Pancreas (tissue), 10 donors: ENCODE results near the gene C1orf167. TPM values are rescaled to one million over a fixed set of nuclear protein-coding genes. Genes with fewer than 3 reads are reported as not detected.
A peak's percentile ranks its signal among the peaks of the same experiment; 100 is the strongest.

ENCODE experiments used
- ATAC-seq, 4 donors: fragments of 200-7000 bp; cut with Tn5 transposase; one replicate each; pipeline versions ENCODE4 v1.8.0 to v1.9.1; 2020; ENCODE audit warnings: mild to moderate bottlenecking in 4 of 4, moderate library complexity in 4 of 4
- DNase-seq, 6 donors: peaks; one replicate each; pipeline ENCODE4 v3.0.0-alpha.2; 2020
- FAIRE-seq: peaks from 2 replicates; lab custom pipeline; 2012; peaks lifted over from hg19 to GRCh38; lab: Jason Lieb, UNC
- H3K27ac ChIP-seq, 4 donors: fragments of 200-600 bp; sonication (generic); 1 replicate in 3 of 4; 2 replicates in 1 of 4; pipeline versions ENCODE4 v1.5.0 to v1.8.0; 2020
- H3K27me3 ChIP-seq, 4 donors: fragments of 200-600 bp; one replicate each; pipeline ENCODE4 v1.8.0; 2021
- H3K36me3 ChIP-seq, 3 donors: fragments of 200-600 bp; sonication (generic) in 1 of 3; one replicate each; pipeline versions ENCODE4 v1.5.0 to v1.8.0; 2020 to 2021
- H3K4me1 ChIP-seq, 3 donors: fragments of 200-600 bp; one replicate each; pipeline ENCODE4 v1.8.0; 2021
- H3K4me3 ChIP-seq, 4 donors: fragments of 200-600 bp; sonication (generic) in 2 of 4; one replicate each; pipeline versions ENCODE4 v1.5.0 to v1.8.0; 2020 to 2021
- H3K9me3 ChIP-seq, 4 donors: fragments of 200-600 bp; one replicate each; pipeline ENCODE4 v1.8.0; 2021
- CTCF ChIP-seq, 4 donors: fragments of 200-600 bp; sonication (generic) in 3 of 4; IDR thresholded peaks; one replicate each; pipeline versions ENCODE4 v1.5.0 to v1.8.0; 2021; ENCODE audit warnings: antibody characterized with exemption in 4 of 4
- WGBS, 2 donors: extraction: QIAGEN DNeasy Blood & Tissue Kit; methylation state at CpG; one replicate each; pipeline ENCODE4 v1.1.7; 2013; 5-methylcytosine and 5-hydroxymethylcytosine counted together
- intact Hi-C, 3 donors: fragments of 100-400 bp; cut with DNase I; formaldehyde crosslinking; loops; one replicate each; pipeline versions ENCODE4 v1.11.1 to v1.14.2; 2022
- polyA plus RNA-seq, 2 donors: library from polyadenylated mRNA; stranded (reverse); fragments of 200-250 nt; gene quantifications; one replicate each; pipeline ENCODE4 v1.2.3, GENCODE V29; 2013
- total RNA-seq, 6 donors: library from RNA; stranded (reverse); fragmentation: NEBNext Ultra II Directional in 4 of 6; extraction: Animal tissue kit (Norgen Biotek cat#: 25700) in 4 of 6; gene quantifications; one replicate each; pipeline versions ENCODE4 v1.2.1 to v1.2.4, GENCODE V29; 2021 to 2023
- donor health status: healthy with polysubstance abuse.
- donor health status: DM: no; HTN: no; CAD: no; lungs with moderate emphysema.
- donor health status: DM: no; HTN: no; CAD: no.
- donor health status: control.
- donor health status: control.
- donor health status: Bipolar disorder and iron deficiency.
- donor health status: DM: yes; HTN: yes; CAD: no.
- donor health status: DM: no; HTN: no; CAD: no.
- donor health status: DM: no; HTN: no; CAD: no.
- donor health status: DM: yes; HTN: yes; CAD: no.

The C1orf167 gene
- total and polyA plus RNA-seq, 8 donors = 0.37 to 1.4 (median 0.85) TPM; not detected in 5

GRCh38 chr1:11768821-11769220 lies 6.8 kb downstream of the C1orf167 start:
- no peak for DNase-seq
- H3K36me3 ChIP-seq = no peaks in the 10 kb centered on the region
- no peak for FAIRE-seq
- no peaks in the 10 kb centered on the region for H3K4me1 ChIP-seq
- TF ChIP-seq CTCF (IDR thresholded peaks at IDR 0.05) = no peak
- intact Hi-C loops = no loop called here
- ATAC-seq = peak in 2 of 4 donors; percentile 30 to 62
- no peak overlapping the region for H3K27ac ChIP-seq
- no peaks in the 10 kb centered on the region for H3K9me3 ChIP-seq
- WGBS, 2 donors = 42 to 46% methylated on average over 4 of the region's 4 CpGs
- no peaks in the 10 kb centered on the region for H3K27me3 ChIP-seq
- no peak overlapping the region for H3K4me3 ChIP-seq

DNA sequence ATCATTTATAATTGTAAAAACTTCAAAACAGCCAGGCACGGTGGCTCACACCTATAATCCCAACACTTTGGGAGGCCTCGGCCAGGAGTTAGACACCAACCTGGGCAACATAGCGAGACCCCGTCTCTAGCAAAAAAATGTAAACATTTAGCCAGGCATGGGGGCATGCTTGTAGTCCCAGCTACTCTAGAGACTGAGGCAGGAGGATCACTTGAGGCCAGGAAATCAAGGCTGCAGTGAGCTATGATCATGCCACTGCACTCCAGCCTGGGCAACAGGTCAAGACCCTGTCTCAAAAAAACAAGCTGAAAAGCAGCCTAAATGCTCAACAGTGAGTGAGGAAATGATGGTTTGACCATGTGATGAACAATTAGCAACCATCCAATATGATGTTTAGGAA lies 7.3 kb downstream of the C1orf167 start:
- Histone ChIP-seq H3K4me1 (no peaks in the 10 kb centered on the region), H3K27me3 (no peaks in the 10 kb centered on the region), H3K4me3 (no peak overlapping the region), H3K27ac (no peak overlapping the region), H3K9me3 (no peaks in the 10 kb centered on the region), H3K36me3 (no peaks in the 10 kb centered on the region)
- no peak for TF ChIP-seq CTCF (IDR thresholded peaks at IDR 0.05)
- no peak for ATAC-seq
- FAIRE-seq = no peak
- 77% methylated on average over 4 of the region's 4 CpGs for WGBS, 2 donors
- no peak for DNase-seq
- intact Hi-C loops = no loop called here

GRCh38 chr1:11770011-11770410 lies 8.0 kb downstream of the C1orf167 start:
- Histone ChIP-seq H3K27ac (no peak overlapping the region), H3K27me3 (no peaks in the 10 kb centered on the region), H3K4me1 (no peaks in the 10 kb centered on the region), H3K9me3 (no peaks in the 10 kb centered on the region), H3K4me3 (no peak overlapping the region), H3K36me3 (no peaks in the 10 kb centered on the region)
- DNase-seq = no peak
- no peak for FAIRE-seq
- intact Hi-C loops = no loop called here
- no peak for TF ChIP-seq CTCF (IDR thresholded peaks at IDR 0.05)
- ATAC-seq = no peak

DNA sequence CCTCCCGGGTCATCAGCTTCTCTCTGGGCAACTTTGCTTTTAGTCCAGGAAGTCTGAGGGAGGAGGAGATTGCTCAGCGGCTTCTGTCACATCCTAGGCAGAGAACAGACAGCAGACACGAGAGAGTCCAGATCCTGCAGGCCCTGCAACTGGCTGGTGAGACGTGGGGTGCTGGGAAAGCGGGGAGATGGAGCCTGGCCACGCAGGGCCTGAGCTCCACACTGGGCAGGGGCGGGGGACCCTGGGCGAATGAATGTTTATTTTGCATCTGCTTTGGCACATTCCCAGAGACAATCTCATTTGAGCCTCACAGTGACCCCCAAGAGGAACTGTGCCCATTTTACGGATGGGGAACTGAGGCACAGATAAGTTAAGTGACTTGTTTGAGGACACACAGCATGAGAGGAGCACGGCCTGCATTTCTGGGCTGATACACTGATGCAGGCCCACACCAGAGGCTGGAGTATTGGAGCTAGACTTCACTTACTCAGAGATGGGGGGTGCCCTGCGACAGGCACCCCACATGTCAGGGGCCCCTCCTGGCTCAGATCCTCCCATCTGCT lies 9.6 kb downstream of the C1orf167 start:
- Histone ChIP-seq H3K27me3 (no peaks in the 10 kb centered on the region), H3K4me3 (no peak overlapping the region), H3K4me1 (no peaks in the 10 kb centered on the region), H3K36me3 (no peaks in the 10 kb centered on the region), H3K9me3 (no peaks in the 10 kb centered on the region), H3K27ac (no peak overlapping the region)
- no peak for TF ChIP-seq CTCF (IDR thresholded peaks at IDR 0.05)
- FAIRE-seq = no peak
- 61 to 69% methylated on average over 11 of the region's 11 CpGs for WGBS, 2 donors
- intact Hi-C loops = no loop called here
- DNase-seq = no peak
- ATAC-seq = no peak

- TF ChIP-seq CTCF (IDR thresholded peaks at IDR 0.05) = no peak
- WGBS, 2 donors = 70 to 76% methylated on average over 5 of the region's 5 CpGs
- Histone ChIP-seq H3K9me3 (no peaks in the 10 kb centered on the region), H3K4me3 (no peak overlapping the region), H3K27ac (no peak overlapping the region), H3K4me1 (no peaks in the 10 kb centered on the region), H3K27me3 (no peaks in the 10 kb centered on the region), H3K36me3 (no peaks in the 10 kb centered on the region)
- no peak for FAIRE-seq
- intact Hi-C loops = no loop called here
- no peak for DNase-seq
- ATAC-seq = no peak
These were observed 10.5 kb downstream of the C1orf167 start for GRCh38 chr1:11772458-11772857.
